ENCODE data around the gene KIAA0232. TPM values are rescaled to one million over a fixed set of nuclear protein-coding genes. Genes with fewer than 3 reads are reported as not detected.

KIAA0232 gene
- polyA plus RNA-seq, 1 donor (not counting 4 experiments of a cell fraction or from before 2014, with no cell fraction given): 10.0 TPM

GRCh38 chr4:6894528-6895498 lies 112.3 kb downstream of the KIAA0232 start:
- DNase-seq (ENCODE audit: low read depth, low spot score) (no peak), FAIRE-seq (no peak)
- H2AFZ ChIP-seq (ENCODE audit: control insufficient read depth, low read length): no peak overlapping the region
- no peak overlapping the region for H3K4me3 ChIP-seq (ENCODE audit: control insufficient read depth in 2 of 3, extremely low read depth in 1 of 3, insufficient read depth in 2 of 3, low read depth in 1 of 3, low read length in 3 of 3)
- H3K79me2 ChIP-seq (ENCODE audit: control insufficient read depth, insufficient read depth, low read length): no peaks in the 10 kb centered on the region
- no peaks in the 10 kb centered on the region for H4K20me1 ChIP-seq (ENCODE audit: control insufficient read depth, extremely low read depth, insufficient read depth, low read length)
- no peak overlapping the region for H3K27ac ChIP-seq (ENCODE audit: control insufficient read depth, insufficient read depth, low read length)
- H3K9ac ChIP-seq (ENCODE audit: control insufficient read depth, extremely low read depth, insufficient read depth, low read length): no peak overlapping the region
- dilution Hi-C loops (cut with MboI; ENCODE audit: extremely low pct_ligation_motif_present, low sequenced_read_pairs): no loop called here
- peaks cover 8% of the 10 kb centered on the region for H3K4me1 ChIP-seq (ENCODE audit: control insufficient read depth, extremely low read depth, insufficient read depth, low read length)
- no peak overlapping the region for H3K4me2 ChIP-seq (ENCODE audit: control insufficient read depth, extremely low read depth, insufficient read depth, low read depth, low read length)
- H3K9me1 ChIP-seq (ENCODE audit: control insufficient read depth, extremely low read depth, insufficient read depth, low read length): no peaks in the 10 kb centered on the region
- no peaks in the 10 kb centered on the region for H3K27me3 ChIP-seq (ENCODE audit: control insufficient read depth, extremely low read depth, insufficient read depth, low read length)
- H3K9me3 ChIP-seq (ENCODE audit: control insufficient read depth, low read depth, low read length): no peaks in the 10 kb centered on the region
- TF ChIP-seq CTCF (optimal IDR thresholded peaks at IDR 0.05 in 1 of 3, IDR thresholded peaks at IDR 0.05 in 1 of 3, conservative IDR thresholded peaks at IDR 0.05 in 1 of 3; ENCODE audit: extremely low read depth in 1 of 3, insufficient read depth in 2 of 3, low read length in 3 of 3) (no peak), EZH2 (IDR thresholded peaks at IDR 0.05; ENCODE audit: low read length) (no peak)
- no peaks in the 10 kb centered on the region for H3K36me3 ChIP-seq (ENCODE audit: control insufficient read depth in 2 of 2, extremely low read depth in 1 of 2, insufficient read depth in 2 of 2, low read length in 2 of 2)

GRCh38 chr4:6896035-6896434 lies 113.5 kb downstream of the KIAA0232 start:
- Histone ChIP-seq H3K36me3 (ENCODE audit: control insufficient read depth in 2 of 2, extremely low read depth in 1 of 2, insufficient read depth in 2 of 2, low read length in 2 of 2) (no peaks in the 10 kb centered on the region), H2AFZ (ENCODE audit: control insufficient read depth, low read length) (no peak overlapping the region), H4K20me1 (ENCODE audit: control insufficient read depth, extremely low read depth, insufficient read depth, low read length) (no peaks in the 10 kb centered on the region), H3K4me3 (ENCODE audit: control insufficient read depth in 2 of 3, extremely low read depth in 1 of 3, insufficient read depth in 2 of 3, low read depth in 1 of 3, low read length in 3 of 3) (no peak overlapping the region), H3K9ac (ENCODE audit: control insufficient read depth, extremely low read depth, insufficient read depth, low read length) (no peak overlapping the region), H3K4me1 (ENCODE audit: control insufficient read depth, extremely low read depth, insufficient read depth, low read length) (peaks cover 8% of the 10 kb centered on the region), H3K79me2 (ENCODE audit: control insufficient read depth, insufficient read depth, low read length) (no peaks in the 10 kb centered on the region), H3K4me2 (ENCODE audit: control insufficient read depth, extremely low read depth, insufficient read depth, low read depth, low read length) (no peak overlapping the region), H3K9me1 (ENCODE audit: control insufficient read depth, extremely low read depth, insufficient read depth, low read length) (no peaks in the 10 kb centered on the region), H3K27me3 (ENCODE audit: control insufficient read depth, extremely low read depth, insufficient read depth, low read length) (no peaks in the 10 kb centered on the region), H3K9me3 (ENCODE audit: control insufficient read depth, low read depth, low read length) (no peaks in the 10 kb centered on the region), H3K27ac (ENCODE audit: control insufficient read depth, insufficient read depth, low read length) (no peak overlapping the region)
- DNase-seq (ENCODE audit: low read depth, low spot score) (no peak), FAIRE-seq (no peak)
- TF ChIP-seq CTCF (optimal IDR thresholded peaks at IDR 0.05 in 1 of 3, IDR thresholded peaks at IDR 0.05 in 1 of 3, conservative IDR thresholded peaks at IDR 0.05 in 1 of 3; ENCODE audit: extremely low read depth in 1 of 3, insufficient read depth in 2 of 3, low read length in 3 of 3) (no peak), EZH2 (IDR thresholded peaks at IDR 0.05; ENCODE audit: low read length) (no peak)
- dilution Hi-C loops (cut with MboI; ENCODE audit: extremely low pct_ligation_motif_present, low sequenced_read_pairs): no loop called here

Measured in keratinocyte (primary cell).